Glomerular visceral epithelial cell (primary cell): Measurements from ENCODE around the gene TMEM178A.
"Not testable (repeated sequence)": the region's sequence is repeated elsewhere in the genome, so short reads cannot be mapped to it uniquely, and the experiment has no call there.

Experiments used
- DNase-seq: peaks from one replicate; pipeline ENCODE4 v3.0.0-alpha.2; 2016; ENCODE audit errors: extremely low spot score

Gene TMEM178A

DNA sequence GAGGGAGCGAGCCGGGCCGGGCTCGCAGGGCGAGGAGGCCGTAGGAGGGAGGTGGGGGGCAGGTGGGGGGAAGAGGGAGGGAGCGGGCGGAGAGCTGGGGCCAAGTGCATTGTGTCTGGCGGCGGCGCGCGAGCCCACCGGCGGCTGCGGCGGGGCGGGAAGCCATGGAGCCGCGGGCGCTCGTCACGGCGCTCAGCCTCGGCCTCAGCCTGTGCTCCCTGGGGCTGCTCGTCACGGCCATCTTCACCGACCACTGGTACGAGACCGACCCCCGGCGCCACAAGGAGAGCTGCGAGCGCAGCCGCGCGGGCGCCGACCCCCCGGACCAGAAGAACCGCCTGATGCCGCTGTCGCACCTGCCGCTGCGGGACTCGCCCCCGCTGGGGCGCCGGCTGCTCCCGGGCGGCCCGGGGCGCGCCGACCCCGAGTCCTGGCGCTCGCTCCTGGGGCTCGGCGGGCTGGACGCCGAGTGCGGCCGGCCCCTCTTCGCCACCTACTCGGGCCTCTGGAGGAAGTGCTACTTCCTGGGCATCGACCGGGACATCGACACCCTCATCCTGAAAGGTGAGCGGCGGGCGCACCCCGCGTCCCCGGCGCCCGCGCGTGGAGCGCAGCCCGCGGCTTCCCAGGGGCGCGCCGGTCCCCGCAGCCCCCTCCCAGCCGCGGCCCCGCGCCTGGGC is at the start of gene TMEM178A:
Gene TMEM178A, plus strand, starts transcription at position 107 of the 680 bp plus-strand sequence. Its CDS starts 58 bp downstream, at position 165.
- DNase-seq: peak; percentile 22

- DNase-seq: no peak
These were observed 47.5 kb upstream of the TMEM178A start for GRCh38 chr2:39618236-39618635.

DNA sequence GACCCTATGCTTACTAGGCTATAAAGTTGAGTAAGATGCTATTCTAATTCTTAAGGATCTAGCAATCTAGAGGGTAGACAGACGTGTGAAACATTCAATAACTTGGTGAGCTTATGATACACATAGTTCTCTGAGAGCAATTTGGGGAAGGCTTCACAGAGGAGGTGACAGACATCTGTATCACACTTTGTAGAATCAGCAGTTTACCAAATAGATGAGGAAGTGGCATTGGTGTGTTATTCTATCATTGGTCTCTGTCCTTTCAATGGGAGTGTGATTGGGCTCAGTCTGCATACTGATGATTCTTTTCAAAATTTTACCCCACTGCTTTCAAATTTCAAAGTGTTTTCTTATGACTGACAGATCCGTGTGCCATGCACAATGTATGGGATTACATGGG is 47.0 kb upstream of the TMEM178A start:
- DNase-seq: no peak

- peak; percentile 82 for DNase-seq
These were observed 45.6 kb upstream of the TMEM178A start for GRCh38 chr2:39620067-39620466.

DNA sequence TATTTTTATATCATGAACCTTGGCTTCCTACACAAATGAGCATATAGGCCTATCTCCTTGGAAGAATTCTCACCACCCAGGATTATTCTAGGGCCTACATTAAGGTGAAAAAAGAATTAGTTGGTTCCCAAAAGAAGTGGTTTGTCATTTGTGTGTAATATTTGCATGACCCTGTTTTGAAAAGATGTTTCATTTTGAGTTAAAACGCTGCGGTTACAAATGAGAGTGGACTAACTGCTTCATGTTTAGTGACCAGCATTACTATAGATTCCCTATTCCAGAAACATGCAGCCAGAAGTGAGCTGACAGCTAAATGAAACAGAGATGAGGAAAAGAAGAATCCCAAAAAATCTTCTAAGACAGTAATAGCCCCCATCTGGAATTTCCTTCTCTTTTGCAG is 44.1 kb upstream of the TMEM178A start:
- DNase-seq: no peak

DNA sequence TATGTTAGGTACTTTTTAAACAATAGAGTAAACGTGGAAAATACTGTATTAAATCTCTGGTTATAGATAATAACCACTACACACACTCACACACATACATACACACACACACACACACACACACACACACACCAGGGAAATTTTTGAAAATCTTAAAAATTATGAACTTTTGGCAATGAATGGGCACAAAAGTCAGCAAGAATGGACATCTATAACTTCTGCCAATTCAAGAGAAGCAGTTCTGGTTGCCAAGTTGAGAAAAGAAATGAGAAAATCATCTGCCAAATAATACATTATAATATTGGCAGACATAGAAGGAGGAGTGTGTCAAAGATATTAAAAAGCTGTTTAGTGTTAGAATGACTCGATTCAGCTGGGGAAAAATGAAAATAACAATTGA is 42.9 kb upstream of the TMEM178A start:
- no peak for DNase-seq

DNA sequence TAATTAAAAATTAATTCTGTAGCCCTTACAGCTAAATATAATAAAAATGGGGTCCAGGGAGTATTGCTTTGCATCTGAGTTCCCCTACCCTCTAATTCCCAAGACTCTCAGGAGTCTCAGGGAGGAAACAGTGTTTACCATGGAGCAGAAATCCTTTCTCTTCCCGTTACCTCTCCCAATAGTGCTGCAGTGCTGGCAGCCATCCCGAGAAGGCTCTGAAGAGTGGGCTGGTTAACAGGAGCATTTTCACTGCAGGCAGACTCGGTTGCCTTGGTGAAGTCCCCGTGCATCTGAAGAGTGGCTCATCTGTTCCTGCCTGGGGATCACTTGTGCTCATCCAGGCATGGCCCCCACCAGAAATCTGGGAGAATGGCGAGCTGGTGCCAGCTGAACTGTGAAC is 41.8 kb upstream of the TMEM178A start:
- no peak for DNase-seq

DNA sequence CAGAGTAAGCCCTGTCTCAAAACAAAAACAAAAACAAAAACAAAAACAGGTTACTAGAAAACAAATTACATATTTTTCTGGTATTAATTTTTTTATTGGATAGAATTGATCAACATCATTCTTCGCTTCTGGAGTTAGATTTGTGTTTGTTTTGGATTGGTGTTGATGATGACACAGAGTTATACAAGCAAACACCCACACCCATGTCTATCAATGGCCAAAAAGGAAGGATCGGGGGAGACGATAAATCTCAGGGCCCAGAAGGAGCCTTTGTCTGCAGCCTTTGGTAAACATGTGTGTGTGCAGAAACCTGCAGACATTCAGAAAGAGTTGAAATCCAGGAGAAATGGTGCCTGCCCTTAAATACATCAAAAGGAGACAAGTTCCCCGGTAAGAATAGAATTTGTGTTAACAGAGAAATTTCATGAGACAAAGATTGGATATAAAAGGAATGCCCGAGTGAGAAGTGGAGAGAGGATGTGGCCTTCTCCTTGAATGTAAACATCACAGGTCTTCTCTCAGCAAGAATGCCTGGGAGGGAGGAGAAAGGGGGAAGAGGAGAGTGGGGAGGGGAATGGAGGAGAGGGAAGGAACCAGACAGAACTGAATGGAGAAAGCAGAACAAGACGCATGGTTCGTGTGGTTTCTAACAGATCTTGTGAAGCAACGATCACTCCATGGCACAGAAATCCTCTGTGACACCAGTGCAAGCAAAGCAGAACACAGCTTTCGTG is 40.4 kb upstream of the TMEM178A start:
- no peak for DNase-seq

GRCh38 chr2:39625927-39626270 is 39.8 kb upstream of the TMEM178A start:
- DNase-seq: no peak

GRCh38 chr2:39628346-39628745 is 37.4 kb upstream of the TMEM178A start:
- DNase-seq: not testable (repeated sequence)

DNA sequence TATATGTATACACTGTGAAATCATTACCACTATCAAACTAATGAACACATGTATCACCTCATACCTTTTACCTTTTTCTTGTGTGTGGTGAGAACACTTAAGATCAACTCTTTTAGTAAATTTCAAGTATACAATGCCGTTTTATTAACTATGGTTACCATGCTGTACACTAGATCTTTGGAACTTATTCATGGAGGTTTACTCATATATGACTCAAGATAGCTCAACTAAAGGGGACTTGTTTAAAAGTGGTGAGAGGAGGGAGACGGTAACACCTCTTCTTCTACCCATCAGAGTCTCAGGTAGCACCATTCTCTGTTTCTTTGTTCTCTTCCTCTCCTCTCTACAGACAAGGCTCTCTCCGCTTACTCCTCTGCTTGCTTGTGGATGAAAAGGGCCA is 36.1 kb upstream of the TMEM178A start:
- no peak for DNase-seq

- DNase-seq: no peak
These were observed 34.5 kb upstream of the TMEM178A start for GRCh38 chr2:39631256-39631655.

DNA sequence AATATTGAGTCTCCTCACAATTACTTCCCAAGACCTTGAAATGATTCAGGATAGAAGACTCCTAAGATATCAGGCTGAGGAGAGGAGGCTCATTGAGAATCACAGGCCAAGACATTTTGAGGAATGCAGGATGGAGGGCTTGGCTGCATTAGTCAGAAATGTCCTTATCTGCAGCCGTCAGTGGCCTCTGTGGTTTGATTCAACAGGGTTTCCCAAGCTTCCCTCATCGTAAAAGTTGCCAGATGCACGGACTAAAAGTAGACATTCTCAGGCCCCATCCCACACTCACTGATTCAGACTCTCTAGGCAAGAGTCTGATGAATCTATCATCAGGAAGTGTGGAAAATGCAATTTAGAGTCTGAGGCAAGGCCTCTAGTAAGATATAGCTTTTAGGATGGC is 34.0 kb upstream of the TMEM178A start:
- peak; percentile 83 for DNase-seq

GRCh38 chr2:39632876-39633275 is 32.8 kb upstream of the TMEM178A start:
- DNase-seq: peak; percentile 71

- DNase-seq: no peak
These were observed 29.4 kb upstream of the TMEM178A start for GRCh38 chr2:39636306-39636705.

DNA sequence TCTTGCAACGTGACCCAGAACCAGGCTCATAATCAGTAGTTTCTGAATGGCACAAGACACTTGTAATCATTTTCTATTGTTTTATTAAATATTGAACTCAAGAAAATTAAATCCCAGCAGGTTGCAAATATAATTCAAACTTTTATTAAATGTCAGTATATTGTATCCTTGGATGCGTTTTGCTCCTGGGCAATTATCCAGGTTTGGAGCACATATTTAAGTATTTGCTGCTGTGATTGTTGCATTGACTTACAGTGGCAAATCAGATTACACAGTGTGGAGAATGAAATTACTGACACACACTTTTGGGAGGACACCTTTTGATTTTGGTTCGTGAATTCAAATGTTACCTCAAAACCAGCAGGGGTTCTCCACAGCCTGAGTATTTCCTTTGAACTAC is 27.1 kb upstream of the TMEM178A start:
- no peak for DNase-seq

- no peak for DNase-seq
These were observed 25.6 kb upstream of the TMEM178A start for GRCh38 chr2:39640107-39640506.

- DNase-seq: no peak
These were observed 25.0 kb upstream of the TMEM178A start for GRCh38 chr2:39640681-39641080.

GRCh38 chr2:39641635-39642034 is 24.1 kb upstream of the TMEM178A start:
- no peak for DNase-seq

- peak; percentile 58 for DNase-seq
These were observed 23.5 kb upstream of the TMEM178A start for GRCh38 chr2:39642051-39642718.

GRCh38 chr2:39645826-39646225 is 19.9 kb upstream of the TMEM178A start:
- DNase-seq: no peak

DNA sequence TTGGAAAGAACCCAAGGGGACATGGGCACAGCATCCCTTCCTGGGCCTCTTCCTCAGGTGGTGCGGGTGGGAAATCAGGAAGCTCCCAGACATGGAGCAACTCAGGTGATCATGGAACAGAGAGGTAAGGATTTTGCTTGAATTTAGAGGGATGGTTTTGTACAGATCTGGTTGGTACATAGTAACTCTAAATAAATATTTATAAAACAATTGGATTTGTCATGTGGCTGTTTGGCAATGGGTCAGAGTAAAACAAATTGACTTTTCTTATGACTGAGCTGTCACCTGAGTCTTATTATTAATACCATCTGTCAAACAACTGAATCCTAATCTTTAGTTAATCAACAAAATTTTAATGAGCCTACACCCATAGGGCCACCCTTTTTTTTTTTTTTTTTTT is 19.4 kb upstream of the TMEM178A start:
- DNase-seq: no peak
